K562 (cell line): ENCODE measurements around the gene CDC45. TPM values are rescaled to one million over a fixed set of nuclear protein-coding genes. Genes with fewer than 3 reads are reported as not detected.

Experiments used
- ARID3A ChIP-seq: IDR thresholded peaks from 2 replicates; pipeline ENCODE4 v1.6.1; 2012; ENCODE audit warnings: low read depth, low read length, improper control_type of control experiment, borderline replicate concordance
- ARNT ChIP-seq, 2 experiments: fragments of 450-650 bp; IDR thresholded peaks; 2 replicates each; pipeline ENCODE4 v1.6.1; 2016; ENCODE audit warnings: mild to moderate bottlenecking in 1 of 2
- CUX1 ChIP-seq: fragments of 200-800 bp; sonication (Bioruptor generic); IDR thresholded peaks from 2 replicates; pipeline ENCODE4 v1.6.1; 2016; ENCODE audit warnings: missing genetic modification characterization, missing compliant biosample characterization
- KLF10 ChIP-seq: fragments of 250-450 bp; sonication (Bioruptor Pico); IDR thresholded peaks from 2 replicates; pipeline ENCODE4 v1.6.1; 2021; ENCODE audit warnings: matching md5 sums
- MGA ChIP-seq: fragments of 450-650 bp; IDR thresholded peaks from 2 replicates; pipeline ENCODE4 v1.6.1; 2016; ENCODE audit warnings: mild to moderate bottlenecking, moderate library complexity
- ZNF384 ChIP-seq: IDR thresholded peaks from 2 replicates; pipeline ENCODE4 v1.6.1; 2012; ENCODE audit warnings: low read depth, low read length, improper control_type of control experiment
- polyA plus RNA-seq, 8 experiments: library from polyadenylated mRNA; depleted of rRNA in 4 of 8; stranded (reverse) in 5 of 8; unstranded in 3 of 8; fragments of >200 nt; fragmentation: Nextera tagmentation in 2 of 8; fragmentation: Illumina TruSeq in 1 of 8; extraction: Ambion mirVana in 2 of 8; extraction: Trizol in 1 of 8; gene quantifications; 2 replicates each; pipeline versions ENCODE4 v1.2.1 to v1.2.3, GENCODE V29; 2011 to 2014; ENCODE audit warnings: inconsistent platforms in 1 of 8, missing spikeins in 1 of 8
- total RNA-seq, 7 experiments: library from RNA; depleted of rRNA in 6 of 7; stranded (reverse); fragments of >200 nt in 6 of 7; fragmentation: Illumina TruSeq in 2 of 7; extraction: Trizol in 2 of 7; gene quantifications; 2 replicates each; pipeline versions ENCODE4 v1.2.1 to v1.2.3, GENCODE V29; 2011 to 2021; ENCODE audit warnings: low replicate concordance in 1 of 7

CDC45 gene
- total and polyA plus RNA-seq, 9 of the 15 experiments (the other 6 are each of a cell fraction or from before 2014, with no cell fraction given) = 251 to 580 (median 410) TPM

GRCh38 chr22:19503367-19503766 lies 23.6 kb downstream of the CDC45 start (continued):
- TF ChIP-seq CUX1 = no peak
- no peak for TF ChIP-seq ARID3A
- no peak for TF ChIP-seq KLF10 (CRISPR knock-in tag)
- TF ChIP-seq ZNF384 = no peak
- no peak for TF ChIP-seq MGA
- no peak for TF ChIP-seq ARNT (IDR thresholded peaks at IDR 0.05)
